Naive B cell (primary cell): Measurements from ENCODE around the gene FAM222B. TPM values are rescaled to one million over a fixed set of nuclear protein-coding genes. Genes with fewer than 3 reads are reported as not detected.

Experiments
- ATAC-seq, 2 donors: fragments of 150-1000 bp; cut with Tn5 transposase; 2 replicates each; pipeline ENCODE4 v1.10.0; 2021; ENCODE audit warnings: low read depth in 2 of 2, mild to moderate bottlenecking in 2 of 2, moderate library complexity in 2 of 2
- DNase-seq: peaks from one replicate; pipeline ENCODE4 v3.0.0; 2022
- H3K27ac Mint-ChIP-seq, 6 donors: one replicate each; pipeline ENCODE4 v1.8.0; 2020 to 2022; ENCODE audit warnings: mild to moderate bottlenecking in 6 of 6, mixed read lengths in 6 of 6, moderate library complexity in 5 of 6, inconsistent platforms in 2 of 6
- H3K27me3 Mint-ChIP-seq, 3 donors: one replicate each; pipeline ENCODE4 v1.8.0; 2021 to 2022; ENCODE audit warnings: mixed read lengths in 3 of 3, mild to moderate bottlenecking in 1 of 3
- H3K36me3 Mint-ChIP-seq, 2 donors: one replicate each; pipeline ENCODE4 v1.8.0; 2020 to 2022; ENCODE audit warnings: mixed read lengths in 2 of 2, inconsistent platforms in 1 of 2, mild to moderate bottlenecking in 1 of 2
- H3K4me1 Mint-ChIP-seq, 3 donors: one replicate each; pipeline ENCODE4 v1.8.0; 2020 to 2022; ENCODE audit warnings: mixed read lengths in 3 of 3, inconsistent platforms in 1 of 3, mild to moderate bottlenecking in 1 of 3, moderate library complexity in 1 of 3
- H3K4me3 Mint-ChIP-seq, 8 donors: one replicate each; pipeline ENCODE4 v1.8.0; 2020 to 2022; ENCODE audit warnings: mild to moderate bottlenecking in 8 of 8, mixed read lengths in 8 of 8, moderate library complexity in 8 of 8, inconsistent platforms in 2 of 8
- H3K9me3 Mint-ChIP-seq, 7 donors: one replicate each; pipeline ENCODE4 v1.8.0; 2020 to 2022; ENCODE audit warnings: mixed read lengths in 7 of 7, mild to moderate bottlenecking in 5 of 7, inconsistent platforms in 2 of 7, moderate library complexity in 1 of 7
- polyA plus RNA-seq, 6 donors: library from polyadenylated mRNA; unstranded; fragments of 300-500 nt; fragmentation: Illumina TruSeq; gene quantifications; one replicate each; pipeline ENCODE4 v1.2.3, GENCODE V29; 2021; ENCODE audit warnings: low read depth in 6 of 6

Gene FAM222B
- polyA plus RNA-seq = 10 to 100 TPM in 2 of 6 donors, 1 to 10 TPM in 4; 6.6 to 19.4 (median 8.2) TPM

GRCh38 chr17:28842282-28843012 is at the start of gene FAM222B:
TSS of gene FAM222B (minus strand) at chr17:28842790. CDS start at chr17:28766667, 76,123 bp downstream.
- DNase-seq (peak; percentile 88), ATAC-seq (peak; percentile 98)
- Mint-ChIP-seq H3K9me3 (no peaks in the 10 kb centered on the region), H3K36me3 (peaks cover 0 to 7% of the 10 kb centered on the region in 2 donors), H3K27ac (peak within 1 kb of the TSS; percentile 96 to 99 (median 98)), H3K27me3 (no peaks in the 10 kb centered on the region), H3K4me1 (peaks cover 10 to 31% (median 12%) of the 10 kb centered on the region in 3 donors), H3K4me3 (peak within 1 kb of the TSS; percentile 95 to 99 (median 98))

GRCh38 chr17:28892024-28892423 is 49.4 kb upstream of the FAM222B start:
- Mint-ChIP-seq H3K4me3 (peak overlapping the region; percentile 56 to 92 (median 79)), H3K27me3 (no peaks in the 10 kb centered on the region), H3K27ac (peak overlapping the region; percentile 85 to 99 (median 99)), H3K36me3 (no peaks in the 10 kb centered on the region), H3K4me1 (peaks cover 64 to 88% (median 78%) of the 10 kb centered on the region in 3 donors), H3K9me3 (no peaks in the 10 kb centered on the region)
- no peak for DNase-seq
- ATAC-seq = no peak

- H3K4me3 Mint-ChIP-seq = peak overlapping the region; percentile 16 to 92 (median 74)
Observed at GRCh38 chr17:28891201-28891600, 48.6 kb upstream of the FAM222B start.

GRCh38 chr17:28889996-28890395 is 47.4 kb upstream of the FAM222B start:
- no peaks in the 10 kb centered on the region for H3K27me3 Mint-ChIP-seq
- DNase-seq = no peak
- H3K36me3 Mint-ChIP-seq = peaks cover 0 to 5% of the 10 kb centered on the region in 2 donors
- H3K4me3 Mint-ChIP-seq = peak overlapping the region in 2 of 8 donors; percentile 15 to 81
- peak overlapping the region in 5 of 6 donors; percentile 26 to 99 (median 75) for H3K27ac Mint-ChIP-seq
- H3K4me1 Mint-ChIP-seq = peaks cover 60 to 82% (median 68%) of the 10 kb centered on the region in 3 donors
- no peak for ATAC-seq
- no peaks in the 10 kb centered on the region for H3K9me3 Mint-ChIP-seq

More at GRCh38 chr17:28891201-28891600, 48.6 kb upstream of the FAM222B start:
- Mint-ChIP-seq H3K27ac (peak overlapping the region; percentile 85 to 99 (median 99)), H3K36me3 (no peaks in the 10 kb centered on the region), H3K4me1 (peaks cover 64 to 84% (median 71%) of the 10 kb centered on the region in 3 donors), H3K9me3 (no peaks in the 10 kb centered on the region), H3K27me3 (no peaks in the 10 kb centered on the region)
- DNase-seq (no peak), ATAC-seq (no peak)

- peaks cover 0 to 16% of the 10 kb centered on the region in 2 donors for H3K36me3 Mint-ChIP-seq
- H3K27me3 Mint-ChIP-seq = no peaks in the 10 kb centered on the region
- ATAC-seq (peak in 1 of 2 donors; percentile 46), DNase-seq (peak; percentile 19)
- no peaks in the 10 kb centered on the region for H3K9me3 Mint-ChIP-seq
- H3K4me1 Mint-ChIP-seq = peaks cover 68 to 85% (median 77%) of the 10 kb centered on the region in 3 donors
- peak overlapping the region; percentile 7 to 83 (median 55) for H3K4me3 Mint-ChIP-seq
- H3K27ac Mint-ChIP-seq = peak overlapping the region; percentile 59 to 94 (median 74)
Observed at GRCh38 chr17:28888832-28889231, 46.2 kb upstream of the FAM222B start.

- Mint-ChIP-seq H3K27me3 (no peaks in the 10 kb centered on the region), H3K9me3 (no peaks in the 10 kb centered on the region), H3K27ac (peak overlapping the region in 4 of 6 donors; percentile 41 to 84 (median 72)), H3K4me3 (peak overlapping the region in 6 of 8 donors; percentile 28 to 79 (median 56)), H3K36me3 (peaks cover 0 to 16% of the 10 kb centered on the region in 2 donors), H3K4me1 (peaks cover 59 to 77% (median 69%) of the 10 kb centered on the region in 3 donors)
- DNase-seq (no peak), ATAC-seq (peak; percentile 73 to 77)
Observed at GRCh38 chr17:28887871-28888471, 45.4 kb upstream of the FAM222B start.

- peaks cover 46 to 59% (median 54%) of the 10 kb centered on the region in 3 donors for H3K4me1 Mint-ChIP-seq
- ATAC-seq = no peak
Observed at GRCh38 chr17:28885951-28886350, 43.4 kb upstream of the FAM222B start.

GRCh38 chr17:28885363-28885762 is 42.8 kb upstream of the FAM222B start:
- Mint-ChIP-seq H3K27ac (peak overlapping the region in 4 of 6 donors; percentile 47 to 82 (median 66)), H3K4me1 (peaks cover 44 to 55% (median 49%) of the 10 kb centered on the region in 3 donors), H3K36me3 (peaks cover 0 to 25% of the 10 kb centered on the region in 2 donors), H3K4me3 (peak overlapping the region in 1 of 8 donors; percentile 24), H3K9me3 (no peaks in the 10 kb centered on the region), H3K27me3 (no peaks in the 10 kb centered on the region)
- no peak for ATAC-seq
- DNase-seq = no peak

More at GRCh38 chr17:28885951-28886350, 43.4 kb upstream of the FAM222B start:
- no peak overlapping the region for H3K4me3 Mint-ChIP-seq
- no peak overlapping the region for H3K27ac Mint-ChIP-seq
- no peak for DNase-seq
- no peaks in the 10 kb centered on the region for H3K27me3 Mint-ChIP-seq
- H3K9me3 Mint-ChIP-seq = no peaks in the 10 kb centered on the region
- peaks cover 0 to 23% of the 10 kb centered on the region in 2 donors for H3K36me3 Mint-ChIP-seq

- DNase-seq (no peak), ATAC-seq (no peak)
- Mint-ChIP-seq H3K4me1 (peaks cover 40 to 44% (median 42%) of the 10 kb centered on the region in 3 donors), H3K27me3 (no peaks in the 10 kb centered on the region), H3K27ac (peak overlapping the region in 4 of 6 donors; percentile 6 to 77 (median 40)), H3K9me3 (no peaks in the 10 kb centered on the region), H3K4me3 (no peak overlapping the region), H3K36me3 (peaks cover 0 to 32% of the 10 kb centered on the region in 2 donors)
Observed at GRCh38 chr17:28883967-28884702, 41.5 kb upstream of the FAM222B start.

GRCh38 chr17:28882154-28882895 is 39.7 kb upstream of the FAM222B start:
- Mint-ChIP-seq H3K4me3 (no peak overlapping the region), H3K4me1 (peaks cover 22 to 30% (median 25%) of the 10 kb centered on the region in 3 donors), H3K9me3 (no peaks in the 10 kb centered on the region), H3K36me3 (peaks cover 3 to 39% of the 10 kb centered on the region in 2 donors), H3K27ac (peak overlapping the region in 1 of 6 donors; percentile 47), H3K27me3 (no peaks in the 10 kb centered on the region)
- DNase-seq (no peak), ATAC-seq (no peak)

GRCh38 chr17:28881533-28882056 is 39.0 kb upstream of the FAM222B start:
- Mint-ChIP-seq H3K4me3 (no peak overlapping the region), H3K27ac (no peak overlapping the region), H3K36me3 (peaks cover 3 to 39% of the 10 kb centered on the region in 2 donors), H3K27me3 (no peaks in the 10 kb centered on the region), H3K4me1 (peaks cover 17 to 25% (median 21%) of the 10 kb centered on the region in 3 donors), H3K9me3 (no peaks in the 10 kb centered on the region)
- no peak for DNase-seq
- ATAC-seq = no peak

- no peak for ATAC-seq
- Mint-ChIP-seq H3K4me3 (no peak overlapping the region), H3K27ac (no peak overlapping the region), H3K27me3 (no peaks in the 10 kb centered on the region), H3K4me1 (peaks cover 14 to 22% (median 17%) of the 10 kb centered on the region in 3 donors), H3K9me3 (no peaks in the 10 kb centered on the region), H3K36me3 (peaks cover 3 to 39% of the 10 kb centered on the region in 2 donors)
- no peak for DNase-seq
Observed at GRCh38 chr17:28880572-28880945, 38.0 kb upstream of the FAM222B start.
